ACC112 (cell line): Measurements from ENCODE around the gene ACMSD.
"Not testable (repeated sequence)": the region's sequence is repeated elsewhere in the genome, so short reads cannot be mapped to it uniquely, and the experiment has no call there.

Experiments used
- H2AFZ ChIP-seq: fragments of 200-600 bp; sonication (generic); one replicate; pipeline ENCODE4 v1.6.0; 2017; ENCODE audit warnings: antibody characterized with exemption, low read length; ENCODE audit not compliant: unreplicated experiment
- H3K27ac ChIP-seq: fragments of 200-600 bp; sonication (generic); 2 replicates; pipeline ENCODE4 v1.5.1; 2014; ENCODE audit warnings: low read depth, mild to moderate bottlenecking, antibody characterized with exemption, low read length, moderate library complexity
- H3K27me3 ChIP-seq: fragments of 200-600 bp; sonication (generic); 2 replicates; pipeline ENCODE4 v1.6.1; 2014; ENCODE audit warnings: mild to moderate bottlenecking, antibody characterized with exemption, low read length, moderate library complexity, mixed read lengths; ENCODE audit not compliant: insufficient read depth
- H3K36me3 ChIP-seq: fragments of 200-600 bp; sonication (generic); 2 replicates; pipeline ENCODE4 v1.6.1; 2016; ENCODE audit warnings: mild to moderate bottlenecking, antibody characterized with exemption, low read length, moderate library complexity, mixed read lengths; ENCODE audit not compliant: insufficient read depth
- H3K4me1 ChIP-seq: fragments of 200-600 bp; sonication (generic); one replicate; pipeline ENCODE4 v1.6.1; 2016; ENCODE audit warnings: low read length, mixed read lengths; ENCODE audit not compliant: insufficient read depth, unreplicated experiment, control insufficient read depth
- H3K4me3 ChIP-seq: fragments of 200-600 bp; sonication (generic); 2 replicates; pipeline ENCODE4 v1.5.1; 2014; ENCODE audit warnings: mild to moderate bottlenecking, low read depth, low read length
- H3K79me2 ChIP-seq: fragments of 200-600 bp; sonication (generic); one replicate; pipeline ENCODE4 v1.6.0; 2016; ENCODE audit warnings: low read length; ENCODE audit not compliant: control insufficient read depth, unreplicated experiment, insufficient read depth

Gene ACMSD

DNA sequence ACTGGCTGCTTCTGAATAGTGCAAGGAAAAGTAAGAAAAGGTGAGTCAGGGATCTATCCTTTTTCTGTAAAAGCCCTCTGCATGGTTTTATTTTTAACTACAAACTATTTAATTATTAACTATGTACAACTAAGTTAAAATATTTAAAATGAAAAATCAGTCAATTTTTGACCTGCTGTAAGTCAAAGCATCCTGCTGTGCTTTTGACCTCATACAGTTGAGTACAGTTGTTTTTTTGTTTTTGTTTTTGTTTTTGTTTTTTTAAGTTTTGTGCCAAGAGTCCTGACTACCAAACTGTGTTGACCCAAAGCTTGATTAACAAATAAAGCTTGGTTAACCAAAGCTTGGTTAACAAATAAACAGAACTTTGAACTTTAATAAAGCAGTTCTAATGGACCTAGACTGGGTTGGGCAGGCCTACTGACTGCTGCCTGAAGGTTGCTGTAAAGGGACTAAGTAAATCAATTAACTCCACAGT is at the start of gene ACMSD:
Gene ACMSD, plus strand, starts transcription at position 474 of the 478 bp plus-strand sequence. CDS start 67 bp downstream, outside the sequence.
- H3K27ac ChIP-seq = peak within 1 kb of the TSS; percentile 79
- H3K27me3 ChIP-seq = no peaks in the 10 kb centered on the region
- H3K79me2 ChIP-seq = no peaks in the 10 kb centered on the region
- H3K36me3 ChIP-seq = no peaks in the 10 kb centered on the region; the same call in 1 of the 2 replicates
- H2AFZ ChIP-seq = peak within 1 kb of the TSS; percentile 90
- H3K4me3 ChIP-seq = peak within 1 kb of the TSS; percentile 43; the same call in 1 of the 2 replicates
- H3K4me1 ChIP-seq = peaks cover 14% of the 10 kb centered on the region

DNA sequence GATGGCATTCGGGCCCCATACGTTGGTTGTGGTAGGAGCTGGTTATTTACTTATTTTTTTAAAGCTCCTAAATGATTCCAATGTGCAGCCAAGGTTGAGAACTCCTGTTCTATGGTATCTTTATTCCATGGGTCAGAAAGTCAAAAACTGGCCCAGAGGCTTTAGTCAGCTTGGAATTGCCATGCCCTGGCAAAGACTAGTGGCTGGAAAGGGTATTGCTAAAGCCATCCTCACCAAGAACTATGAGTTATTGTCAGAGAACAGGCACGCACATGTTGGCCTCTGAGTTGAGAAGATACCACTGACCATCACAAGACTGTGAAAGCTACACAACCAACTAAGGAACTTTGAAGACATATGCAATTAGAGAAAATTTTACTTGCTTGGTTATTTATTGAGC is 47.9 kb upstream of the ACMSD start:
- H3K27ac ChIP-seq = no peak overlapping the region
- H3K4me3 ChIP-seq = no peak overlapping the region
- no peaks in the 10 kb centered on the region for H3K4me1 ChIP-seq
- no peak overlapping the region for H2AFZ ChIP-seq
- H3K27me3 ChIP-seq = peaks cover 38% of the 10 kb centered on the region
- H3K36me3 ChIP-seq = no peaks in the 10 kb centered on the region
- no peaks in the 10 kb centered on the region for H3K79me2 ChIP-seq

DNA sequence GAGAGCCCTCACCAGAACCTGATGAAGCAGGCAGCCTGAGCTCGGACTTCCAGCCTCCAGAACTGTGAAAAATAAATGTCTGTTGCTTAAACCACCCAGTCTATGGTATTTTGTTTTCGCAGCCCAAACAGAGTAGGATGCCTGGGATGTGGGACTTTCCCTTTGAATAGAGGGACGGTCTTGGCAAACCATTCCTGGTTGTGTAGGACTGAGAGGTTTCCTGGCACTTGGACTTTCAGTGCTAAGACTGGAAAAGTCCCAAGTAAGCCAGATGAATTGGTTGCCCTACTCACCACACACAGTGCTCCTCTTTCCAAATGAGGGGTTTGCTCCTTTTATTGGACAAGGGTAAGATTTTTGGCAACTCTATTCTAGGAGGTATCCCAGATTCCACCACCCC is 46.8 kb upstream of the ACMSD start:
- H3K79me2 ChIP-seq = no peaks in the 10 kb centered on the region
- no peak overlapping the region for H2AFZ ChIP-seq
- H3K27me3 ChIP-seq = peaks cover 38% of the 10 kb centered on the region
- no peak overlapping the region for H3K4me3 ChIP-seq
- no peaks in the 10 kb centered on the region for H3K4me1 ChIP-seq
- no peak overlapping the region for H3K27ac ChIP-seq
- no peaks in the 10 kb centered on the region for H3K36me3 ChIP-seq

DNA sequence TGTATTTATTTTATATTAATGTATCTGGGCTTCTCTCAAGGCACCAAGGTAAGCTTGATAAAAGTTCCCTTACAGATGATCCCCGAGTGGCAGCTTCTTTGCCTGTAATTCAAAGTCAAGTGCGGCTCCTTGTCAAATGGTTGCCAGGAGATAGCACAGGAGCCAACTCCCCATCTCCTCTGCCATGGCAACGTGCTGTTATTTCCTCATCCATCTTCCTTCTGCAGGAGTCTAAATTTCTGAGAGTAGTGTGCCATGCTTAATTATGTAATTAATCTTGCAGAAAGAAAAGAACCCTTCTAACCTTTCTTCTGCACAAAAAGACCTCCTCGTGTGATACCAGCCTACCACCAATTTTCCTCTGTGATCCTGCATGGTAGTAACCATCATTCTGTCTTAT is 46.2 kb upstream of the ACMSD start:
- no peaks in the 10 kb centered on the region for H3K36me3 ChIP-seq
- peaks cover 38% of the 10 kb centered on the region for H3K27me3 ChIP-seq
- no peak overlapping the region for H3K27ac ChIP-seq

DNA sequence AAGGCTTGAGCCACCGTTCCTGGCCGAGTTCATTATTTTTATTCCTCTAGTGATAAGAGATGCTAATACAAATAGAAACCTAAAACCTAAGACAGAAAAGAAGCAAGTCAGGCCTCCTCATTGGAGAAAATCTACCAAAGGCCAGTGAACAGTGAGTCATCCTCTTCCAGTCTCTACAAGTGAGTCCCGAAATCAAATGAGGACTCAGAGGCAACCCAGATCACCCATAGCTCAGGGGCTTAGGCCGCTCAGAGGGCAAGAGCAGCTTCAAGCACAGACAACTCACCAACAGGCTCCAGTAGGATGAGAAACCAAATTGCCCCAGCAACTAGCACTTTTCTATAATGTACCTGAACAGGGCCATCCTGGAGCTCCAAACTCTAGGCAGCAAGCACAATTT is 42.7 kb upstream of the ACMSD start:
- peaks cover 31% of the 10 kb centered on the region for H3K27me3 ChIP-seq
- no peak overlapping the region for H3K4me3 ChIP-seq
- no peaks in the 10 kb centered on the region for H3K36me3 ChIP-seq
- H2AFZ ChIP-seq = no peak overlapping the region
- H3K27ac ChIP-seq = no peak overlapping the region
- H3K4me1 ChIP-seq = no peaks in the 10 kb centered on the region
- no peaks in the 10 kb centered on the region for H3K79me2 ChIP-seq

More for the DNA sequence above, 46.2 kb upstream of the ACMSD start:
- Histone ChIP-seq H3K4me3 (no peak overlapping the region), H3K4me1 (no peaks in the 10 kb centered on the region), H2AFZ (no peak overlapping the region), H3K79me2 (no peaks in the 10 kb centered on the region)

DNA sequence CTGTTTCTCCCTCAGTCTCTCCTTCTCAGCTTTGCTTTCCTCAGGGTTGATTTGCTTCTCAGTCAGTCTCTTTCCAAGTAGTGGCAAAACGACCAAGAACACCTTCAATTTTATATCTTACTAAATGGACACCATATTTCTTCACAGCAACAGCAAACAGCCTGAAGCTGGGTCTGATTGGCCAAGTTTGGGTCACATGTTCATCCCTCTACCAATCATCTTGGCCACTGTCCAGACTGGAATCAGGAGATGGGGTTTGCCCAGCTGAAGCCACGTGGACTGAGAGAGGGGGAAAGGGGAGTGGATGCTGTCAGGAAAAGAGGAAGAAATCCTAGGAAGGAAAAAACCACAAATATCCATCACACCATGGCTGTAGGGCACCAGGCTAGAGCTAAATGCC is 42.0 kb upstream of the ACMSD start:
- Histone ChIP-seq H3K27ac (no peak overlapping the region), H3K79me2 (no peaks in the 10 kb centered on the region), H3K4me3 (no peak overlapping the region), H3K36me3 (no peaks in the 10 kb centered on the region), H3K4me1 (no peaks in the 10 kb centered on the region), H3K27me3 (peaks cover 29% of the 10 kb centered on the region), H2AFZ (no peak overlapping the region)

DNA sequence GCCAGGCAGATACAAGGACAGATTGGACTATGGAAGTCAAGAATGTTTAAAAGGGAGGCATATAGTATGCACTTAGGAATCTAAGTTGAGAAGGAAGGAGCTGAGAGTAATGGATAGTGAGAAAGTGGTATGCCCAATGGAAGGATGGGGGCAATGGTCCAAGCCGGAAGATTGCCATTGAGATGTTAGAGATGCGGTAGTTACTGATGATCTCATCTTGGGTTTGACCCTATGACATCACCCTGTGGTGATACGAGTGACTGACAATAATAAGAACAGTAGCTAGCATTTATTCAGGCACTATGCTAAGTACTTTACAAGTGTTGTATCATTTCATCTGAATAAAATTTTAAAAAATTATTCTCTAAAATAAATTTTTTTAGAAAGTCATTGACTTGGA is 38.5 kb upstream of the ACMSD start:
- Histone ChIP-seq H3K27me3 (peaks cover 3% of the 10 kb centered on the region; the same call in 1 of the 2 replicates), H2AFZ (no peak overlapping the region), H3K79me2 (no peaks in the 10 kb centered on the region), H3K4me1 (no peaks in the 10 kb centered on the region), H3K4me3 (no peak overlapping the region), H3K36me3 (no peaks in the 10 kb centered on the region), H3K27ac (no peak overlapping the region)

DNA sequence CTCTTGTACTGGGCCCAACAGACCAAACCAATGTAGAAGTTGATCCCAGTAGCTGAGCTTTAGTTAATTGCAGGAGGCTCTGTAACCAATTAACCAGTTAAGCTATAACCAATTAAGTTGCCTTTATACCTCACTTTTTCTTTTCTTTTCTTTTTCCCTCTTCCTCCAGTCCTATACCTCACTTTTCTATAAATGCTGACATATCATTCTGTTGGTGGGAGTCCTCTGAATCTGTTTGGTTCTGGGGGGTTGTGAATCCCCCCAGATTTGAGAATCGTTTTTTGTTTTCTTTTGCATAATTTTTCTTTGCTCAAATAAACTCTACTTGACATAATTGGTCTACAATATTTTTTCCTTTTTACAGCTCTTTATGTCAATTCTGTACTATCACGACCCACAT is 38.1 kb upstream of the ACMSD start:
- Histone ChIP-seq H3K27me3 (peaks cover 3% of the 10 kb centered on the region; the same call in 1 of the 2 replicates), H3K79me2 (no peaks in the 10 kb centered on the region), H3K27ac (no peak overlapping the region), H3K36me3 (no peaks in the 10 kb centered on the region), H3K4me1 (no peaks in the 10 kb centered on the region), H3K4me3 (no peak overlapping the region), H2AFZ (no peak overlapping the region)

DNA sequence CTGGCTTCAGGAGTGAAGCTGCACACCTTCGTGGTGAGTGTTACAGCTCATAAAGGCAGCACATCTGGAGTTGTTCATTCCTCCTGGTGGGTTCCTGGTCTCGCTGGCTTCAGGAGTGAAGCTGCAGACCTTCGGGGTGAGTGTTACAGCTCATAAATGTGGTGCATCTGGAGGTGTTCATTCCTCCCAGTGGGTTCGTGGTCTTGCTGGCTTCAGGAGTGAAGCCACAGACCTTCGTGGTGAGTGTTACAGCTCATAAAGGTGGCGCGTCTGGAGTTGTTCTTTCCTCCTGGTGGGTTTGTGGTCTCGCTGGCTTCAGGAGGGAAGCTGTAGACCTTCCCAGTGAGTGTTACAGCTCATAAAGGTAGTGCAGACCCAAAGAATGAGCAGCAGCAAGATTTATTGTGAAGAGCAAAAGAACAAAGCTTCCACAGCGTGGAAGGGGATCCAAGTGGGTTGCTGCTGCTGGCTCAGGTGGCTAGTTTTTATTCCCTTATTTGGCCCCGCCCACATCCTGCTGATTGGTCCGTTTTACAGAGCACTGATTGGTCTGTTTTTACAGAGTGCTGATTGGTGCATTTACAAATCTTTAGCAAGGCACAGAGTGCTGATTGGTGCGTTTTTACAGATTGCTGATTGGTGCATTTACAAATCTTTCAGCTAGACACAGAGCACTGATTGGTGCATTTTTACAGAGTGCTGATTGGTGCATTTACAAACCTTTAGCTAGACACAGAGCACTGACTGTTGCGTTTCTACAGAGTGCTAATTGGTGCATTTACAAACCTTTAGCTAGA is 34.6 kb upstream of the ACMSD start:
- not testable (repeated sequence) for H3K27ac ChIP-seq, H3K36me3 ChIP-seq, H3K79me2 ChIP-seq, H3K4me3 ChIP-seq, H3K4me1 ChIP-seq, H2AFZ ChIP-seq, H3K27me3 ChIP-seq

DNA sequence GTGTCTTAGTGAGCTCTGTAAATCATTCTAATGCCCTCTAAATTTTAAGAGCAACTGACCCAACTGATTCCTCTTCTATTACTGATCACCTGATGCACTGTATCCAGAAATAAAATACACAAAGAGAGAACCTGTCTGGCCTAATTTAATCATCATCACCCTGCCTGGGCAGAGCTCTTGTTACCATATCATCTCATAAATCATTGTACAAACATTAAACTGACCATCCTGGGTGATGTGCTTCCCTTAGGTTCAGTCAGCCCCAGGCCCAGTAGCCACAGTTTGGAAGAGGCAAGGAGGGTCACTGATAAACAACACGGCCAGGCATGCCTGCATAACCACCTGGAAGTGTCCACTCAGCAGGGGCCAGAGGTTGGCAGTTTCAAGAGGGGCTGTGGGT is 22.7 kb upstream of the ACMSD start:
- Histone ChIP-seq H3K36me3 (no peaks in the 10 kb centered on the region), H2AFZ (no peak overlapping the region), H3K4me3 (no peak overlapping the region), H3K27me3 (no peaks in the 10 kb centered on the region), H3K4me1 (peaks cover 8% of the 10 kb centered on the region), H3K79me2 (no peaks in the 10 kb centered on the region), H3K27ac (no peak overlapping the region)

DNA sequence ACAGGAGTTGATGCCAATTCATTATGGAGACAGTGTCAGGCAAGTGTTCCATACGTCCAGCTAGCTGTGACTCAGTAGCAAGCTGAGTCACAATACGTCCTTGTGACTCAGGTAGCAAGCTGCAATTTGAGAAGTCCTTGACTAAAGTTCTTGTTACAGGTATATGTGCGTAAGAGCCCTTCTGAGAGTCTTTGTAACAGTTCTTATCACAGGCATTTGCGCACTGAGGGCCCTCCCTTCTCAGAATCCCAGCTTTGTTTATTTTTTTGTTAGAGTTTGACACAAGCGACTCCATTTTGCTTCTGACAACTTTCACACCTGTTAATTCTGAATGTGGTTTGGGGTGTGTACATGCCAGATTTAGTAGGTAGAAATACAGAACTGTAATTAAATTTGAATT is 20.1 kb upstream of the ACMSD start:
- Histone ChIP-seq H2AFZ (no peak overlapping the region), H3K79me2 (no peaks in the 10 kb centered on the region), H3K27ac (no peak overlapping the region)

More for the DNA sequence above, 20.1 kb upstream of the ACMSD start:
- Histone ChIP-seq H3K27me3 (no peaks in the 10 kb centered on the region), H3K4me3 (no peak overlapping the region), H3K36me3 (no peaks in the 10 kb centered on the region), H3K4me1 (peaks cover 8% of the 10 kb centered on the region)
